Duodenal mucosa (tissue), 2 donors: ENCODE results near the gene PAK5.

Experiments used
- H3K27ac ChIP-seq: one replicate; pipeline ENCODE4 v1.7.0; 2013; ENCODE audit warnings: low read depth, low read length
- H3K27me3 ChIP-seq, 2 donors: one replicate each; pipeline ENCODE4 v1.7.0; 2013; ENCODE audit warnings: low read length in 2 of 2, control low read depth in 1 of 2; ENCODE audit not compliant: insufficient read depth in 2 of 2, control insufficient read depth in 1 of 2
- H3K36me3 ChIP-seq, 2 donors: one replicate each; pipeline ENCODE4 v1.7.0; 2013; ENCODE audit warnings: low read length in 2 of 2, control low read depth in 1 of 2; ENCODE audit not compliant: insufficient read depth in 2 of 2, control insufficient read depth in 1 of 2
- H3K4me1 ChIP-seq, 2 donors: one replicate each; pipeline ENCODE4 v1.7.0; 2013; ENCODE audit warnings: low read length in 2 of 2, control low read depth in 1 of 2; ENCODE audit not compliant: insufficient read depth in 2 of 2, control insufficient read depth in 1 of 2
- H3K4me3 ChIP-seq, 2 donors: one replicate each; pipeline ENCODE4 v1.7.0; 2013; ENCODE audit warnings: low read length in 2 of 2, low read depth in 1 of 2
- H3K9ac ChIP-seq, 2 donors: one replicate each; pipeline ENCODE4 v1.7.0; 2013; ENCODE audit warnings: low read length in 2 of 2, low read depth in 1 of 2
- H3K9me3 ChIP-seq, 2 donors: one replicate each; pipeline ENCODE4 v1.7.0; 2013; ENCODE audit warnings: low read length in 2 of 2, control low read depth in 1 of 2; ENCODE audit not compliant: control insufficient read depth in 1 of 2

The PAK5 gene

DNA sequence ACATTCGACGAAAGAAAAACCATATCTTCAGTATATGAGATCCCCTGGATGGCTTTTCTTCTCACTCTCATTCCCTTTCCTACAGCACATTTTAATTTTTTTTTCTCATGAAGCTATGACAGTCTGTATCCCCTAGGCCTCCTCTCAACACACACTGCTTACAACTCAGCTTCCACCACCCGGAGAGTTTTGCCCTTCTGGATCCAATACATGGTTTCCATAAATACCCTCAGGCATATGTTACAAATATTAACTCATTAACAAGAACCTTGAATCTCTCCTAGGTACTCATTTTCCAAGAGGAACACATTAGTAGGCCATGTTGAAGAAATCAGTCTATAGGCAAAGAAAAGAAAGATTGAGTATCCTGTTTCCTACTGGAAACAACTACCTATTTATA lies 44.0 kb downstream of the PAK5 start:
- Histone ChIP-seq H3K4me3 (no peak overlapping the region), H3K27me3 (no peaks in the 10 kb centered on the region), H3K27ac (no peak overlapping the region), H3K4me1 (no peaks in the 10 kb centered on the region), H3K9me3 (no peaks in the 10 kb centered on the region), H3K9ac (no peak overlapping the region), H3K36me3 (no peaks in the 10 kb centered on the region)

DNA sequence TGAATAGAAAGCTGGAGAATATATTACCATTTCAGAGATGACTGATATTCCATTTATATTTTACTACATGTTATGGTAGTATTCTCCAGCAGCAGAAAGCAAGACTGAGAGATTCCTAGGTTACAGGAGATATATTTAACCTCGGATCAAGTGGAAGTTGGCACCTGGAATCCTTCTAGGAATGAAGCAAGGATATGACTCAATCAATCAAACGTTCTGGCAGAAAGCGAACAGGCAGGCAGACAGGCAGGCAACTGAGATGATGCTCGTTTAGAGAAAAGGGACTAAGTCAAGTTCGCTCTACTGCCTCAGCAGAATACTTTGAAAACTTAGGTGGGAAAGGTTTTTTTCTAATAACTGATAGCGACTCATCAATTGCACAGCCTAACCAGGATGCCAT lies 46.2 kb downstream of the PAK5 start:
- no peaks in the 10 kb centered on the region for H3K36me3 ChIP-seq
- no peaks in the 10 kb centered on the region for H3K9me3 ChIP-seq
- H3K4me3 ChIP-seq = no peak overlapping the region
- no peaks in the 10 kb centered on the region for H3K27me3 ChIP-seq
- H3K4me1 ChIP-seq = no peaks in the 10 kb centered on the region
- no peak overlapping the region for H3K27ac ChIP-seq
- H3K9ac ChIP-seq = no peak overlapping the region

DNA sequence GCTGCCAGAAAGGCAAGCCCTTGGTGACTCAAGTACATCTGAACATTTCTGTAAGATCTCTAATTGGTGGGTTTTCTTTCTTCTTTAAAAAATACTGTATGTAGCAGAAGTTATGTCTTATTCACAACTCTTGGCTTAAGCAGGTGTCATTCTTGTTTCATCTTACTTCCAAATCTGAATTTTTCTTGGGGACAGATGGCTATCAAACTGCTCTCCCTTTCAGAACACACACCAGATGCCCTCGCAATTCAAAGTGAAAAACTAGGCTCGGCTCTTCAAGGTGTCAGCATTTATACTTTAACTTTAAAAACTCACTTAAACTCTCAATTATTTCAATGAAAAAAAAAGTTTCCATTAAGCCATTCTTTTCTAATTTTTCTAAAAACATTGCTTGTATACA lies 49.7 kb downstream of the PAK5 start:
- H3K4me3 ChIP-seq = no peak overlapping the region
- H3K36me3 ChIP-seq = no peaks in the 10 kb centered on the region
- H3K4me1 ChIP-seq = no peaks in the 10 kb centered on the region
- no peaks in the 10 kb centered on the region for H3K27me3 ChIP-seq
- H3K9me3 ChIP-seq = no peaks in the 10 kb centered on the region
- H3K9ac ChIP-seq = no peak overlapping the region
- no peak overlapping the region for H3K27ac ChIP-seq

DNA sequence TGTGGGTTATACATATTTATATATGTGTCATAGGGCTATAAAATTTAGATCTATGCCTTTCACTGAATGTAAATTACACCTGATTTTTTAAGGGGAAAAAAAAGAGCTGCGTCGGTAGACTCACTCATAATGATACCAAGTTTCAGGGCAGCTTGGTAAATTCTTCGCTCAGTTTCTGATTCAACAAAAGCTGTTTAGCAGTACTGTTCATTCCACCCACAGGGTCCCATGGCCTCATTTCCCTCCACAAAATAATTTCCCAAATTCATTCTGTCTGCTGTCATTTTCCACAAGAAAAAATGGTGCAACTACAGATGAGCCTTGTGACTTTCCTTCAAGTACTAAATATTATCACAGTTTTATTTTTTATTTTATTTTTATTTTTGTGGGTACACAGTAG lies 63.7 kb downstream of the PAK5 start:
- Histone ChIP-seq H3K4me1 (no peaks in the 10 kb centered on the region), H3K9ac (no peak overlapping the region), H3K4me3 (no peak overlapping the region), H3K27ac (no peak overlapping the region), H3K36me3 (no peaks in the 10 kb centered on the region), H3K9me3 (no peaks in the 10 kb centered on the region), H3K27me3 (no peaks in the 10 kb centered on the region)

DNA sequence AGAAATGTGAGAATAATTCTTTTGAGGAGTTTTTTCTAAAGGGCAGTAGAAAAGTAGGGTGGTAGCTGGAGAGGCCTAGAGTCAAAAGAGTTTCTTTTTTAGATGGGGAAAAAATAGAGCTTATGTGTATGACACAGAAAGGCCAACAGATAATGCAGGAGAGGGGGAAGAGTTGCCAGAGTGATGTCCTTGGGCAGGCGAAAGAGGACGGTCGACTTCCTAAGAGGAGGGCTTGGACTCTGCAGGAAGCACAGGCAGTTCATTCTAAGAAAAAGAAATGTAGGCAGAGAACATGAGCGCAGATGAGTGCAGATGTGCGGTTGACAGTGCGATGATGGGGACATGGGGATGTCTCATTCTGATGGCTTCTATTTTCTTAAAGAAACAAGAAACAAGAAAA lies 68.9 kb downstream of the PAK5 start:
- H3K4me1 ChIP-seq = no peaks in the 10 kb centered on the region
- H3K27ac ChIP-seq = no peak overlapping the region
- no peak overlapping the region for H3K4me3 ChIP-seq
- no peaks in the 10 kb centered on the region for H3K27me3 ChIP-seq
- H3K9ac ChIP-seq = no peak overlapping the region
- no peaks in the 10 kb centered on the region for H3K9me3 ChIP-seq
- H3K36me3 ChIP-seq = no peaks in the 10 kb centered on the region

DNA sequence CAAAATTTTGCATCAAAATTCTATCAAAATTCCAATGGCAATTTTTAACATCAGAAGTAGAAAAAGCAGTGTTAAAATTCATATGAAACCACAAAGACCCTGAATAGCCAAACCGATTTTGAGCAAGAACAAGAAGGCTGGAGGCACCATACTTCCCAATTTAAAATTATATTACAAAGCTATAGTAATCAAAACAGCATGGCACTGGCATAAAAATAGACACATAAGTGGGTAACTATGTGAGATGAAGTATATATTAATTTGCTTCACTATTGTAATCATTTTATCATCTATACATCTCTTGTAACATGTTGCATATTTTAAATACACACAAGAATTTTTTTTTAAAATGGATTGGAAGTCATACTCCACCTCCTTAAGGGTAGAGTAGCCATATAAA lies 77.4 kb downstream of the PAK5 start:
- no peak overlapping the region for H3K4me3 ChIP-seq
- H3K4me1 ChIP-seq = no peaks in the 10 kb centered on the region
- no peaks in the 10 kb centered on the region for H3K36me3 ChIP-seq
- H3K9me3 ChIP-seq = no peaks in the 10 kb centered on the region
- no peak overlapping the region for H3K27ac ChIP-seq
- no peak overlapping the region for H3K9ac ChIP-seq
- no peaks in the 10 kb centered on the region for H3K27me3 ChIP-seq

DNA sequence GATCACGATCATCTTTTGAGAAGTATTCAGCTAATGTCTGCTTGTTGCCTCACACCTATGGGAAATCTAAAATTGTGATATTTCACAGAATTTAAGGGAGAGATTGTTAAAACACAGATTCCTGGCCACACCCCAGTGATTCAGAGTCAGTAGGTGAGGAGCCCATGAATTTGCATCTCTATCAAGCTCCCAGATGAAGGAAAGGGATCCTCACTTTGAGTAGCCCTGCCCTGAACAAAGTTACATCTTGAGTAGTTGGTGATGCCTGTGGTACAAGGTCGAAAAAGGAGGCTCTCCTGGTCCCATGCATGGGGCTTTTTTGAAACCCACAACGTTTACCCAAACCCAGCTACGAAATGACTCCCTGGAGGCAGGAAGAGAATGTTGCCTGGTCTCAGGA lies 79.5 kb downstream of the PAK5 start:
- H3K4me1 ChIP-seq = no peaks in the 10 kb centered on the region
- no peaks in the 10 kb centered on the region for H3K36me3 ChIP-seq
- H3K27ac ChIP-seq = no peak overlapping the region
- no peak overlapping the region for H3K4me3 ChIP-seq
- H3K9me3 ChIP-seq = no peaks in the 10 kb centered on the region
- no peak overlapping the region for H3K9ac ChIP-seq
- H3K27me3 ChIP-seq = no peaks in the 10 kb centered on the region

DNA sequence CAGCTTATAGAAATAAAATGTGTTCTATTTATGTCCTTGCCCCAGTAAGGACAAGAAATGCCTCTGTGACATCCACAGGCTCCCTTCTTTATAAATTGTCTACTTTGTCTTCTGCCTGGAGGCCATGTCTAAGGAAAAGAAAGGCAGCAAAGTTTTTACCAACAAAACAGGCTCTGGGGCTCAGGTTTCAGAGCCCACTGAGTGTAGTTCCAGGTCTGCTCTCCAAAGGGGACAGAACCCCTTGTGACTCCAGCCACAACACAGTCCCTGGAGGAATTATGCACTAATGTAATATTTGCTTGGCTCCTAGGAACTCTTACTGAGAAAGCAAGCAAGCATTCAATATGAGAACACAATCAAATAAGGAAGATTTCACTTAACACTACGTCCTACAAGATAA lies 80.1 kb downstream of the PAK5 start:
- no peaks in the 10 kb centered on the region for H3K9me3 ChIP-seq
- H3K27ac ChIP-seq = no peak overlapping the region
- H3K4me1 ChIP-seq = no peaks in the 10 kb centered on the region
- H3K36me3 ChIP-seq = no peaks in the 10 kb centered on the region
- H3K9ac ChIP-seq = no peak overlapping the region
- H3K27me3 ChIP-seq = no peaks in the 10 kb centered on the region
- no peak overlapping the region for H3K4me3 ChIP-seq

DNA sequence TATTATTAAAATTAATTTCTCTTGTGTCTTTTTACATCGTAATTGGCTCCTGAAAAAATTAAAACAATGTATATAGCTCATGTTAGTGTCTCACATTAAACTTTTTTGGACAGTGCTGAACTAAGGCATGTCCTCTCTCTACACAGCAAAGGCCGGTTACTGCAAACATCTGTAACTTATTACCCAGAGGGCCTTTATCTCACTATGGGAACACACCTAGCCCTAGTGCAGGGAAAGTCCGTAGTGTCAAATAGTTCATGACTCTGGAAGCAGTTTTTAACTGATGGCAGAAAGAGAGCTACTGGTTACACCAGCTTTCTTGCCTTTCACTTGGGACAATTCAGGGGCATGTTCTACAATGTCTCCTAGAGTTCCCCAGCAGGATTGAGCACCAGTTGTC lies 82.2 kb downstream of the PAK5 start:
- H3K27ac ChIP-seq = no peak overlapping the region
- H3K9me3 ChIP-seq = no peaks in the 10 kb centered on the region
- H3K27me3 ChIP-seq = no peaks in the 10 kb centered on the region
- no peak overlapping the region for H3K9ac ChIP-seq
- no peaks in the 10 kb centered on the region for H3K4me1 ChIP-seq
- no peak overlapping the region for H3K4me3 ChIP-seq
- H3K36me3 ChIP-seq = no peaks in the 10 kb centered on the region

DNA sequence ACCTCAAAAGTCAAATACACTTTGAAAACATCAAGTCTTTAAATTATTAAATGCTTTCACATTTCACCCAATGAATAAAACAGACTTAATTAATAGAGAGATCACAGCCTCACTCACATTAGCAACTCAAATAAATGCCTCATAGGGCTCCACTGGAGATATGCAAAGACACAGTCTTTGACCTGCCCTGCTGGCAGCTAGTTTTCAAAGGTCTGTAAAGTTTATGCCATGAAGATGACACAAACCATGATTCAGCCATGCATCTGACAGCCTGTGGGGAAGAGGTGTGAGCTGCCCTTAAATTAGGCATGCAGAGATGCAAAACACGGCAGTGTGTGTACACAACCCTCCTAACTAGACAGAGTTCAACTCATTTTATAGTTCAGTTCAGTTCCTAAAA lies 83.6 kb downstream of the PAK5 start:
- Histone ChIP-seq H3K27me3 (no peaks in the 10 kb centered on the region), H3K9ac (no peak overlapping the region), H3K9me3 (no peaks in the 10 kb centered on the region), H3K27ac (no peak overlapping the region), H3K36me3 (no peaks in the 10 kb centered on the region), H3K4me1 (no peaks in the 10 kb centered on the region), H3K4me3 (no peak overlapping the region)

DNA sequence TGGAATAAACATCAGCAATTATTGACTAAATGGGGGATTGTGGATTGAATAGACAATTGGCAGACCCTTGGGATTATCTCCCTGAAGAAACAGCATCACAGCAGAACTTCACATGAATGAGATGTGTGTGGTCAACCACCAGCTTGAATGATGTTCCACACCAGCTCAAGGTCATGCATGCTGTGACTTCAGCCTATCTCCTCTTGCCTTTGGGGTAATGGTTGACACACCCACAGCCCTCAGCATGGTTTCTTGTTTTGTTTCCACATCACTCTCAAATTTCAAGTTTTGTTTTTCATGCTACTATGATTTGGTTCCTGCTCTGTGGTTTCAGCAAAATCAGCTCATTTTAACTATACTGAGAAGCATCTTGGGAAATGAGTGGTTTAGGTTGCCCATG lies 94.3 kb downstream of the PAK5 start:
- Histone ChIP-seq H3K9me3 (peaks cover 0 to 4% of the 10 kb centered on the region in 2 donors), H3K36me3 (no peaks in the 10 kb centered on the region), H3K27me3 (no peaks in the 10 kb centered on the region), H3K9ac (no peak overlapping the region), H3K4me1 (peaks cover 0 to 14% of the 10 kb centered on the region in 2 donors), H3K4me3 (no peak overlapping the region), H3K27ac (no peak overlapping the region)
